ENCODE results near the gene LRCOL1. TPM values are rescaled to one million over a fixed set of nuclear protein-coding genes. Genes with fewer than 3 reads are reported as not detected.

Gene LRCOL1
- total and polyA plus RNA-seq, 2 of the 13 experiments (the other 11 are each of a cell fraction or from before 2014, with no cell fraction given): not detected

DNA sequence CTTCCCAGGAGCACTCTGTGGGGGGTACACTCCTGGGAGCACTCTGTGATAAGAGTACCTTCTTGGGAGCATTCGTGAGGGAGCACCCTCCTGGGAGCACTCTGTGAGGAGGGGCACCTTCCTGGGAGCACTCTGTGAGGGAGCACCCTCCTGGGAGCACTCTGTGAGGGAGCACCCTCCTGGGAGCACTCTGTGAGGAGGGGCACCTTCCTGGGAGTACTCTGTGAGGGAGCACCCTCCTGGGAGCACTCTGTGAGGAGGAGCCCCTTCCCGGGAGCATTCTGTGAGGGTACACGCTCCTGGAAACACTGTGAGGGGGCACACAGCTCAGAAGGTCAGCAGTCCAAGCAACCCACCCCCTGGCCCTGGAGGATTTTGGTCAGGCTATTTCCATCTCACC, 22.6 kb downstream of the LRCOL1 start:
- DNase-seq (ENCODE audit: low spot score): no peak
- ATAC-seq: no peak
- ChIA-PET CTCF (ENCODE audit: low intra/inter-chr PET ratio, low total read pairs) (no interaction called here), POLR2A (no interaction called here)
- Histone ChIP-seq H3K4me3 (replicated peaks in 1 of 3; ENCODE audit: insufficient read depth in 1 of 3, low read depth in 2 of 3, low read length in 3 of 3) (no peak overlapping the region), H3K79me2 (ENCODE audit: insufficient read depth, low read length) (no peaks in the 10 kb centered on the region), H4K20me1 (ENCODE audit: insufficient read depth, low read length) (no peaks in the 10 kb centered on the region), H3K27ac (ENCODE audit: extremely low read length, insufficient read depth, low read length) (no peak overlapping the region), H2AFZ (ENCODE audit: low read length) (no peak overlapping the region), H3K4me2 (ENCODE audit: low read depth, low read length) (no peak overlapping the region), H3K4me1 (ENCODE audit: insufficient read depth, low read length) (no peaks in the 10 kb centered on the region), H3K36me3 (replicated peaks in 1 of 2; ENCODE audit: control insufficient read depth in 1 of 2, insufficient read depth in 2 of 2, low read length in 2 of 2) (no peaks in the 10 kb centered on the region), H3K27me3 (ENCODE audit: control insufficient read depth in 1 of 2, insufficient read depth in 2 of 2, low read length in 2 of 2) (peaks cover 8 to 36% of the 10 kb centered on the region in 2 experiments; a peak in 4 of 5 replicates), H3K9ac (ENCODE audit: insufficient read depth, low read depth, low read length) (no peak overlapping the region), H3K9me3 (ENCODE audit: low read length) (no peaks in the 10 kb centered on the region)
- WGBS (ENCODE audit: low lambda C conversion rate): 33% methylated on average over 3 of the region's 3 CpGs
- intact Hi-C loops (cut with micrococcal nuclease; ENCODE audit: unreplicated experiment) (no loop called here), in situ Hi-C loops (cut with HindIII; ENCODE audit: extremely low pct_ligation_motif_present, low pct_unique_long_range_greater_than_20kb) (no loop called here)
- FAIRE-seq: no peak
- peak; percentile 56 for TF ChIP-seq ZFP36 (IDR thresholded peaks at IDR 0.05; ENCODE audit: borderline replicate concordance, low read depth, low read length, partially characterized antibody)
- TF ChIP-seq SAFB2 (CRISPR knock-in tag; IDR thresholded peaks at IDR 0.05; ENCODE audit: borderline replicate concordance, low read depth): no peak
- no peak for TF ChIP-seq AGO2 (optimal IDR thresholded peaks at IDR 0.05; ENCODE audit: low read depth, low read length)
- TF ChIP-seq CHD4 (IDR thresholded peaks at IDR 0.05; ENCODE audit: borderline replicate concordance, low read length): peak; percentile 68; the same call in 1 of the 2 replicates
- peak; percentile 100 for TF ChIP-seq ZNF263 (CRISPR knock-in tag; IDR thresholded peaks at IDR 0.05)
- BruUV-seq (replicated peaks): no TSS peak

GRCh38 chr12:132586929-132587328, 23.5 kb downstream of the LRCOL1 start:
- H4K20me1 ChIP-seq (ENCODE audit: insufficient read depth, low read length): no peaks in the 10 kb centered on the region
- H3K27me3 ChIP-seq (ENCODE audit: control insufficient read depth in 1 of 2, insufficient read depth in 2 of 2, low read length in 2 of 2): peaks cover 3 to 30% of the 10 kb centered on the region in 2 experiments; a peak in 4 of 5 replicates
- no TSS peak for BruUV-seq (replicated peaks)
- FAIRE-seq (no peak), DNase-seq (ENCODE audit: low spot score) (no peak), ATAC-seq (no peak)
- in situ Hi-C loops (cut with HindIII; ENCODE audit: extremely low pct_ligation_motif_present, low pct_unique_long_range_greater_than_20kb) (no loop called here), intact Hi-C loops (cut with micrococcal nuclease; ENCODE audit: unreplicated experiment) (no loop called here)
- H3K79me2 ChIP-seq (ENCODE audit: insufficient read depth, low read length): no peaks in the 10 kb centered on the region
- no peak overlapping the region for H3K27ac ChIP-seq (ENCODE audit: extremely low read length, insufficient read depth, low read length)
- ChIA-PET CTCF (ENCODE audit: low intra/inter-chr PET ratio, low total read pairs) (no interaction called here), POLR2A (no interaction called here)
- no peak for TF ChIP-seq ZBED4 (CRISPR knock-in tag; IDR thresholded peaks at IDR 0.05; ENCODE audit: borderline replicate concordance)
- no peak overlapping the region for H2AFZ ChIP-seq (ENCODE audit: low read length)
- WGBS (ENCODE audit: low lambda C conversion rate): 76% methylated on average over 18 of the region's 18 CpGs
- no peaks in the 10 kb centered on the region for H3K4me1 ChIP-seq (ENCODE audit: insufficient read depth, low read length)
- no peak overlapping the region for H3K4me3 ChIP-seq (replicated peaks in 1 of 3; ENCODE audit: insufficient read depth in 1 of 3, low read depth in 2 of 3, low read length in 3 of 3)
- H3K9me3 ChIP-seq (ENCODE audit: low read length): no peaks in the 10 kb centered on the region
- H3K36me3 ChIP-seq (replicated peaks in 1 of 2; ENCODE audit: control insufficient read depth in 1 of 2, insufficient read depth in 2 of 2, low read length in 2 of 2): no peaks in the 10 kb centered on the region
- no peak overlapping the region for H3K4me2 ChIP-seq (ENCODE audit: low read depth, low read length)
- no peak overlapping the region for H3K9ac ChIP-seq (ENCODE audit: insufficient read depth, low read depth, low read length)

Measured in HepG2 (cell line).